CD4-positive, alpha-beta T cell (primary cell): ENCODE measurements around the gene APOC1. TPM values are rescaled to one million over a fixed set of nuclear protein-coding genes. Genes with fewer than 3 reads are reported as not detected.

Experiments used
- ATAC-seq: fragments of 200-7000 bp; cut with Tn5 transposase; one replicate; pipeline ENCODE4 v1.10.0; 2022; ENCODE audit warnings: mild to moderate bottlenecking; ENCODE audit not compliant: poor library complexity
- CTCF ChIA-PET: fragments of 350-600 bp; sonication (Branson Sonifier 250); formaldehyde crosslinking; loops from one replicate; lab custom pipeline; 2021; ENCODE audit warnings: antibody characterized with exemption, inconsistent platforms; lab: Charles Lee
- POLR2A ChIA-PET: fragments of 350-600 bp; sonication (Branson Sonifier 250); formaldehyde crosslinking; loops from one replicate; lab custom pipeline; 2021; ENCODE audit warnings: antibody characterized with exemption, inconsistent platforms; lab: Charles Lee
- DNase-seq, 14 experiments: peaks; one replicate each; pipeline ENCODE4 v3.0.0-alpha.2; 2013 to 2020; ENCODE audit warnings: mixed read lengths in 2 of 14
- H3K27ac ChIP-seq, 2 donors: one replicate each; pipeline versions ENCODE4 v1.5.1 to v1.7.0; 2013; ENCODE audit warnings: low read length in 2 of 2, low read depth in 1 of 2, mild to moderate bottlenecking in 1 of 2
- H3K27me3 ChIP-seq, 2 experiments: 1 replicate in 1 of 2; 2 replicates in 1 of 2; pipeline versions ENCODE4 v1.6.1 to v1.7.0; 2013; ENCODE audit warnings: low read length in 2 of 2, control low read depth in 1 of 2, mild to moderate bottlenecking in 1 of 2, moderate library complexity in 1 of 2; ENCODE audit not compliant: insufficient read depth in 2 of 2, control insufficient read depth in 1 of 2
- H3K36me3 ChIP-seq: one replicate; pipeline ENCODE4 v1.6.1; 2013; ENCODE audit warnings: low read length, control low read depth; ENCODE audit not compliant: insufficient read depth
- H3K4me1 ChIP-seq: one replicate; pipeline ENCODE4 v1.6.1; 2013; ENCODE audit warnings: low read length, control low read depth; ENCODE audit not compliant: insufficient read depth
- H3K4me3 ChIP-seq: one replicate; pipeline ENCODE4 v1.5.1; 2013; ENCODE audit warnings: mild to moderate bottlenecking, low read length, moderate library complexity
- H3K9me3 ChIP-seq, 2 experiments: 1 replicate in 1 of 2; 2 replicates in 1 of 2; pipeline versions ENCODE4 v1.6.1 to v1.7.0; 2013; ENCODE audit warnings: low read length in 2 of 2, mild to moderate bottlenecking in 2 of 2, control low read depth in 1 of 2, moderate library complexity in 1 of 2; ENCODE audit not compliant: control insufficient read depth in 1 of 2, insufficient read depth in 1 of 2
- H3K27ac Mint-ChIP-seq: one replicate; pipeline ENCODE4 v1.8.0; 2020; ENCODE audit warnings: mixed read lengths
- H3K27me3 Mint-ChIP-seq: one replicate; pipeline ENCODE4 v1.8.0; 2021; ENCODE audit warnings: mixed read lengths
- H3K36me3 Mint-ChIP-seq: one replicate; pipeline ENCODE4 v1.8.0; 2021; ENCODE audit warnings: low read depth, mixed read lengths
- H3K4me1 Mint-ChIP-seq: one replicate; pipeline ENCODE4 v1.8.0; 2021; ENCODE audit warnings: low read depth, mixed read lengths
- H3K4me3 Mint-ChIP-seq: one replicate; pipeline ENCODE4 v1.8.0; 2020; ENCODE audit warnings: mild to moderate bottlenecking, mixed read lengths
- H3K9me3 Mint-ChIP-seq: one replicate; pipeline ENCODE4 v1.8.0; 2020; ENCODE audit warnings: mixed read lengths
- intact Hi-C, 2 experiments: fragments of 100-400 bp; cut with DNase I in 1 of 2; cut with micrococcal nuclease in 1 of 2; formaldehyde crosslinking; loops; one replicate each; pipeline versions ENCODE4 v1.15.1 to v1.9.0; 2023 to 2025; cut with DNase I, micrococcal nuclease
- total RNA-seq, 174 experiments: library from RNA in 2 of 174; stranded (reverse) in 2 of 174; gene quantifications; one replicate each; pipeline ENCODE4 v1.2.3 and lab custom pipeline; 2021 to 2026
- TF ChIP-seq, protein P1 (sequence below): fragments of 200-600 bp; IDR thresholded peaks from one replicate; pipeline ENCODE4 v1.8.0; 2022; ENCODE audit warnings: antibody characterized with exemption, mild to moderate bottlenecking

Gene APOC1
- total RNA-seq, 2 experiments from 2014 or later: not detected

DNA sequence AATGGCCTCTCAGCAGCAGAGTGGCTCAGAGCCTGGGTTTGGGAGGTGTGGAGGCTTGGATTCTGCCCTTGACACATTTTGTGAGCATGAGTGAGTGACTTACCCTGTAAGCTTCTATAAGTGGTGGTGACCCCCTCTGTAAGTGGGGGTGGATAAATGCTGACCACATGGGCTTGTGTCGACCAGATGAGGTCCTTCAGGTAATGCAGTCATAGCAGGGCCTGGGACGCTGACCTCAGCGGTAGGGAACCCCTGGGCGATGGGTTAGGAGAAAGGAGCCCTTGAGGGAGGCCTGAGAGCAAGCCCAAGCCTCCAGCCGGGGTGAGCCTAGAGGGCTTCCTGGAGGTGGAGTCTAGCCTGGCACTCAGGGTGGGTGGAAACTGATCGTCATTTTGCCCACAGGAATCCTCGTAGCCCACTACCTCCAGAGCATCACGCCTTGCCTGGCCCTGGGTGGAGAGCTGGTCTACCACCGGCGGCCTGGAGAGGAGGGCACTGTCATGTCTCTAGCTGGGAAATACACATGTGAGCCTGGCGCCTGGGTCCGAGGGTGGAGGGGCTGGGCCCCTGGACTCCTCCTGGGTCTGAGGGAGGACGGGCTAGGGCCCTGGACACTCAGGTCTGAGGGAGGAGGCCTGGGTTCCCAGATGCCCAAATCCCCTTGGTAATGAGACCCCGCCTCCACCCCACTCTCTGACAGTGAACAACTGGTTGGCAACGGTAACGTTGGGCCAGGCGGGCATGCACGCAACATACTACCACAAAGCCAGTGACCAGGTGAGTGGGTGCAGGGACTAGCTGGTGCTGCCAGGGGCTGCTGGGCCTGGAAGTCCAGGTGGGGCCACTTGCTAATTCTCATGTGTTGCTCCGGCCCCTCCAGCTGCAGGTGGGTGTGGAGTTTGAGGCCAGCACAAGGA is 13.8 kb upstream of the APOC1 start:
- Histone ChIP-seq H3K4me1 (peaks cover 6% of the 10 kb centered on the region), H3K36me3 (peaks cover 50% of the 10 kb centered on the region), H3K27ac (no peak overlapping the region), H3K27me3 (peaks cover 4 to 5% of the 10 kb centered on the region in 2 experiments), H3K9me3 (peaks cover 0 to 3% of the 10 kb centered on the region in 2 experiments), H3K4me3 (no peak overlapping the region)
- ChIA-PET POLR2A (no interaction called here), CTCF (no interaction called here)
- H3K36me3 Mint-ChIP-seq: peaks cover 60% of the 10 kb centered on the region
- H3K27me3 Mint-ChIP-seq: peaks cover 5% of the 10 kb centered on the region
- no peak for DNase-seq
- no peak for ATAC-seq
- no peaks in the 10 kb centered on the region for H3K9me3 Mint-ChIP-seq
- H3K4me1 Mint-ChIP-seq: no peaks in the 10 kb centered on the region
- H3K27ac Mint-ChIP-seq: no peak overlapping the region
- TF ChIP-seq, protein P1, sequence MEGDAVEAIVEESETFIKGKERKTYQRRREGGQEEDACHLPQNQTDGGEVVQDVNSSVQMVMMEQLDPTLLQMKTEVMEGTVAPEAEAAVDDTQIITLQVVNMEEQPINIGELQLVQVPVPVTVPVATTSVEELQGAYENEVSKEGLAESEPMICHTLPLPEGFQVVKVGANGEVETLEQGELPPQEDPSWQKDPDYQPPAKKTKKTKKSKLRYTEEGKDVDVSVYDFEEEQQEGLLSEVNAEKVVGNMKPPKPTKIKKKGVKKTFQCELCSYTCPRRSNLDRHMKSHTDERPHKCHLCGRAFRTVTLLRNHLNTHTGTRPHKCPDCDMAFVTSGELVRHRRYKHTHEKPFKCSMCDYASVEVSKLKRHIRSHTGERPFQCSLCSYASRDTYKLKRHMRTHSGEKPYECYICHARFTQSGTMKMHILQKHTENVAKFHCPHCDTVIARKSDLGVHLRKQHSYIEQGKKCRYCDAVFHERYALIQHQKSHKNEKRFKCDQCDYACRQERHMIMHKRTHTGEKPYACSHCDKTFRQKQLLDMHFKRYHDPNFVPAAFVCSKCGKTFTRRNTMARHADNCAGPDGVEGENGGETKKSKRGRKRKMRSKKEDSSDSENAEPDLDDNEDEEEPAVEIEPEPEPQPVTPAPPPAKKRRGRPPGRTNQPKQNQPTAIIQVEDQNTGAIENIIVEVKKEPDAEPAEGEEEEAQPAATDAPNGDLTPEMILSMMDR: no peak
- intact Hi-C loops: loop anchor here in 1 of 2 experiments (5.0 kb wide), 2 partner anchors 287 to 347 kb away; partner anchors contain the start of gene EXOC3L2
- H3K4me3 Mint-ChIP-seq: no peak overlapping the region

DNA sequence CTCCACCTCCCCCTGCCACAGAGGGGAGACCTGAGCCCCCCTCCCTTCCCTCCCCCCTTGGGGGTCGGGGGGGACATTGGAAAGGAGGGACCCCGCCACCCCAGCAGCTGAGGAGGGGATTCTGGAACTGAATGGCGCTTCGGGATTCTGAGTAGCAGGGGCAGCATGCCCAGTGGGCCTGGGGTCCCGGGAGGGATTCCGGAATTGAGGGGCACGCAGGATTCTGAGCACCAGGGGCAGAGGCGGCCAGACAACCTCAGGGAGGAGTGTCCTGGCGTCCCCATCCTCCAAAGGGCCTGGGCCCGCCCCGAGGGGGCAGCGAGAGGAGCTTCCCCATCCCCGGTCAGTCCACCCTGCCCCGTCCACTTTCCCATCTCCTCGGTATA is 11.2 kb upstream of the APOC1 start:
- H3K4me3 ChIP-seq: no peak overlapping the region
- ChIA-PET CTCF (interaction anchor here (0.7 to 3.2 kb wide), 3 partner anchors 10 to 156 kb away, joined by 3 to 13 read pairs (median 3); no protein-coding TSS in a partner anchor), POLR2A (no interaction called here)
- H3K27ac ChIP-seq: no peak overlapping the region
- ATAC-seq (no peak), DNase-seq (no peak)
- peaks cover 18 to 31% of the 10 kb centered on the region in 2 experiments for H3K27me3 ChIP-seq
- Mint-ChIP-seq H3K4me3 (no peak overlapping the region), H3K27ac (no peak overlapping the region), H3K4me1 (peaks cover 7% of the 10 kb centered on the region), H3K36me3 (peaks cover 39% of the 10 kb centered on the region), H3K27me3 (peaks cover 29% of the 10 kb centered on the region), H3K9me3 (no peaks in the 10 kb centered on the region)
- H3K4me1 ChIP-seq: peaks cover 17% of the 10 kb centered on the region
- peaks cover 29% of the 10 kb centered on the region for H3K36me3 ChIP-seq
- intact Hi-C loops: loop anchor here (1.0 to 5.0 kb wide), 7 partner anchors 48 to 435 kb away; partner anchors contain the start of gene EXOC3L2 (in 1 of the 2)
- H3K9me3 ChIP-seq: peaks cover 0 to 5% of the 10 kb centered on the region in 2 experiments
- TF ChIP-seq, protein P1: no peak

DNA sequence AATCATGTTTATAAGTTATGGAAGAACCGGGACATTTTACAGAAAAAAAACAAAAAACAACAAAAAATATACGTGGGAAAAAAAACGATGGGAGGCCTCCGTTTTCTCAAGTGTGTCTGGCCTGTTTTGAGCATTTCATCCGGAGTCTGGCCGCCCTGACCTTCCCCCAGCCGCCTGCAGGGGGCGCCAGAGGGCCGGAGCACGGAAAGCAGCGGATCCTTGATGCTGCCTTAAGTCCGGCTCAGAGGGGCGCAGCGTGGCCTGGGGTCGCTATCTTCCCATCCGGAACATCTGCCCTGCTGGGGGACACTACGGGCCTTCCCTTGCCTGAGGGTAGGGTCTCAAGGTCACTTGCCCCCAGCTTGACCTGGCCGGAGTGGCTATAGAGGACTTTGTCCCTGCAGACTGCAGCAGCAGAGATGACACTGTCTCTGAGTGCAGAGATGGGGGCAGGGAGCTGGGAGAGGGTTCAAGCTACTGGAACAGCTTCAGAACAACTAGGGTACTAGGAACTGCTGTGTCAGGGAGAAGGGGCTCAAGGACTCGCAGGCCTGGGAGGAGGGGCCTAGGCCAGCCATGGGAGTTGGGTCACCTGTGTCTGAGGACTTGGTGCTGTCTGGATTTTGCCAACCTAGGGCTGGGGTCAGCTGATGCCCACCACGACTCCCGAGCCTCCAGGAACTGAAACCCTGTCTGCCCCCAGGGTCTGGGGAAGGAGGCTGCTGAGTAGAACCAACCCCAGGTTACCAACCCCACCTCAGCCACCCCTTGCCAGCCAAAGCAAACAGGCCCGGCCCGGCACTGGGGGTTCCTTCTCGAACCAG is 10.6 kb upstream of the APOC1 start:
- Mint-ChIP-seq H3K36me3 (peaks cover 37% of the 10 kb centered on the region), H3K27ac (no peak overlapping the region), H3K4me1 (peaks cover 7% of the 10 kb centered on the region), H3K27me3 (peaks cover 30% of the 10 kb centered on the region), H3K9me3 (no peaks in the 10 kb centered on the region), H3K4me3 (no peak overlapping the region)
- TF ChIP-seq, protein P1: peak; percentile 97
- Histone ChIP-seq H3K4me3 (no peak overlapping the region), H3K36me3 (peaks cover 28% of the 10 kb centered on the region), H3K4me1 (peaks cover 17% of the 10 kb centered on the region), H3K27me3 (peaks cover 18 to 31% of the 10 kb centered on the region in 2 experiments), H3K9me3 (peaks cover 0 to 5% of the 10 kb centered on the region in 2 experiments), H3K27ac (no peak overlapping the region)
- CTCF ChIA-PET: interaction anchor here (0.7 to 3.2 kb wide), 4 partner anchors 9 to 156 kb away, joined by 3 to 13 read pairs (median 3); no protein-coding TSS in a partner anchor
- intact Hi-C loops: loop anchor here (1.0 to 5.0 kb wide), 7 partner anchors 47 to 434 kb away; partner anchors contain the start of gene EXOC3L2 (in 1 of the 2)
- peak; percentile 75 for ATAC-seq
- POLR2A ChIA-PET: no interaction called here
- peak; percentile 39 to 82 (median 69) for DNase-seq
